Hepatocyte (in vitro differentiated cells): ENCODE results near the gene ATP10D.

Experiments
- EZH2 ChIP-seq: fragments of 200-600 bp; sonication (generic); IDR thresholded peaks from 2 replicates; pipeline ENCODE4 v1.6.1; 2016; ENCODE audit warnings: antibody characterized with exemption, mild to moderate bottlenecking, borderline replicate concordance
- EZH2phosphoT487 ChIP-seq: fragments of 200-600 bp; sonication (generic); IDR thresholded peaks from one replicate; pipeline ENCODE4 v1.6.1; 2018; ENCODE audit warnings: antibody characterized with exemption, mild to moderate bottlenecking, low read depth, moderate library complexity; ENCODE audit not compliant: unreplicated experiment, severe bottlenecking
- TF ChIP-seq, protein P1 (sequence below): fragments of 200-600 bp; sonication (generic); IDR thresholded peaks from 2 replicates; pipeline ENCODE4 v1.5.1; 2016; ENCODE audit warnings: antibody characterized with exemption, mild to moderate bottlenecking; ENCODE audit not compliant: poor library complexity

DNA sequence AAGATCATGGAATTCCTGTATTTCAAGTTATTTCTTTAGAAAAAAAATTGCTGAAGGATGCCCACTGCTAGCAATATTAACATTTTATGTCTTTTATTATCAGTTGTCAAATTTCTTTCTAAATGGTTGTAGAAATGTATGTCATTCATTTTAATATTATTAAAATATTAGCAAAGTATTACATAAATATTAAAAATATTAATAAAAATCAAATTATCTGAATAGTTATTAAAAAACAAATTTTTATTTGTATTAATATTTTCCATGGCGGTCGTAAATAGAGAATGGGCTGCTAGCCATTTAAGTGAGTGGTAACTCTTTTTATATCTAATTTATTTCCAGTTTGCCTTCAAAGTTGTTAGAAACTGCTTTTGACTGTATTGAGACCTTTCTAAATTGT, 72.2 kb downstream of the ATP10D start:
- no peak for TF ChIP-seq EZH2
- TF ChIP-seq, protein P1, sequence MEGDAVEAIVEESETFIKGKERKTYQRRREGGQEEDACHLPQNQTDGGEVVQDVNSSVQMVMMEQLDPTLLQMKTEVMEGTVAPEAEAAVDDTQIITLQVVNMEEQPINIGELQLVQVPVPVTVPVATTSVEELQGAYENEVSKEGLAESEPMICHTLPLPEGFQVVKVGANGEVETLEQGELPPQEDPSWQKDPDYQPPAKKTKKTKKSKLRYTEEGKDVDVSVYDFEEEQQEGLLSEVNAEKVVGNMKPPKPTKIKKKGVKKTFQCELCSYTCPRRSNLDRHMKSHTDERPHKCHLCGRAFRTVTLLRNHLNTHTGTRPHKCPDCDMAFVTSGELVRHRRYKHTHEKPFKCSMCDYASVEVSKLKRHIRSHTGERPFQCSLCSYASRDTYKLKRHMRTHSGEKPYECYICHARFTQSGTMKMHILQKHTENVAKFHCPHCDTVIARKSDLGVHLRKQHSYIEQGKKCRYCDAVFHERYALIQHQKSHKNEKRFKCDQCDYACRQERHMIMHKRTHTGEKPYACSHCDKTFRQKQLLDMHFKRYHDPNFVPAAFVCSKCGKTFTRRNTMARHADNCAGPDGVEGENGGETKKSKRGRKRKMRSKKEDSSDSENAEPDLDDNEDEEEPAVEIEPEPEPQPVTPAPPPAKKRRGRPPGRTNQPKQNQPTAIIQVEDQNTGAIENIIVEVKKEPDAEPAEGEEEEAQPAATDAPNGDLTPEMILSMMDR, result no peak
- no peak for TF ChIP-seq EZH2phosphoT487
